GM19193 (cell line): ENCODE measurements around the gene IFIT1.

Experiments
- POLR2A ChIP-seq: IDR thresholded peaks from 4 replicates; pipeline ENCODE4 v1.6.1; 2011; ENCODE audit not compliant: insufficient read depth, insufficient read length; ENCODE audit errors: extremely low read depth

Gene IFIT1

GRCh38 chr10:89414146-89414878, 21.9 kb downstream of the IFIT1 start, which contains the start of gene IFIT5:
IFIT5 (plus strand) TSS chr10:89414568; CDS start chr10:89414799, 231 bp downstream.
- peak; percentile 64 for TF ChIP-seq POLR2A

- TF ChIP-seq POLR2A, result no peak
Observed at GRCh38 chr10:89414879-89415821, 22.7 kb downstream of the IFIT1 start.

DNA sequence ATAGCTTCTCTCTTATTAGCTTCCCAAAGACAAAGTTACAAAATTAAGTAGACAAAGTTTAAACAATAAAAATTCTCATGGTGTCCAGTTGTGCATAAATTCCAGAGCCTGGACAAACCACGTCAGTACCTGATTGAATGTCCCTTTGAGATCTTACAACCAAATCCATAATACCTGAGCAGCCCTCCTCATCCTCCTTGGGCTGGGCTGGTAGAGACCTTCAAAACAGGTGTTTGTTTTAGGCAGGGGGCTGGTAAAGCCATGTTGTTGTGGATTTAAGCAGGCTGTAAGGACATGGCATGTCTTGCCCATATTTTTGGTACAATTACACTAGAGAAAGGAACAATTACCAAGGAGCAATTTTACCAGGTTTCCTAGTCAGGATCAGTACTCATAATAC, 24.0 kb downstream of the IFIT1 start:
- no peak for TF ChIP-seq POLR2A

GRCh38 chr10:89419548-89419947, 27.1 kb downstream of the IFIT1 start:
- no peak for TF ChIP-seq POLR2A

DNA sequence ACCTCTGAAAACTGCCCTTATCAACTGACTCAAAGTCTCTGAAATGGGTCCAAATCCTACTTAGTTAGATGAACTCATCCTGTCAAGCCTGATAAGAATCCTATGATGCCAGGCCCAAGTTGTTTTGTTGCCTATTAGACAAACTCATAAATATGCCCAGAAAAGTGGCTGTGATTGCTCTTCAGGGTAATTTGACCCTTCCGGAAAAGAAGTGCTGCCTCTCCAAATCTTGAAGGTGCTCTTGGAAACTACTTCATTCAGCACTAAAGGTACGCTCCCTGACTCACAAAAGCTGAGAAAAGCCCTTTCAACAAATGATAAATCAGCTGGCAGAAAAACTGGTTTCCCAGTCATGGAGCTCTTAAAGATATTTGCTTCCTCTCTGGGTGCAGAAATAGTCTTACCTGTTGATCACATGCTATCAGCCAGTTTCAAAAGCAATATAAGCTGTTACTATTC, 28.6 kb downstream of the IFIT1 start:
- no peak for TF ChIP-seq POLR2A

DNA sequence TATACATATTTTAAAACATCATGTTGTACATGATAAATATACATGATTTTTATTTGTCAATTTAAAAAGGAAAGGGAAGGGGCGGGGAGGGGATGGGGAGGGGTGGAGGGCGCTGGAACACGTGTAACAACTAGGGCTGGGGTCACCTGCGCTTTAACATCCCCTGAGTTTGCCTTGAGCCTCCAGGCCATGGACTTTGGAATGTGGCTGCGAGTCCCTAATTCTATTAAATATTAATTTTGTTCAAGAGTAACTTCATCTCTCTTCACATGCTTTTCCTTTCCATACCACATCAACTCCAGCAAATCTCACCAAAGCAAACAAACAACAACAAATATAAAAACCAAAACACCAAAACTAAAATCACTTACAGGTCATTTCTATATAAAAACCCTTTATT, 32.6 kb downstream of the IFIT1 start:
- TF ChIP-seq POLR2A, result no peak

DNA sequence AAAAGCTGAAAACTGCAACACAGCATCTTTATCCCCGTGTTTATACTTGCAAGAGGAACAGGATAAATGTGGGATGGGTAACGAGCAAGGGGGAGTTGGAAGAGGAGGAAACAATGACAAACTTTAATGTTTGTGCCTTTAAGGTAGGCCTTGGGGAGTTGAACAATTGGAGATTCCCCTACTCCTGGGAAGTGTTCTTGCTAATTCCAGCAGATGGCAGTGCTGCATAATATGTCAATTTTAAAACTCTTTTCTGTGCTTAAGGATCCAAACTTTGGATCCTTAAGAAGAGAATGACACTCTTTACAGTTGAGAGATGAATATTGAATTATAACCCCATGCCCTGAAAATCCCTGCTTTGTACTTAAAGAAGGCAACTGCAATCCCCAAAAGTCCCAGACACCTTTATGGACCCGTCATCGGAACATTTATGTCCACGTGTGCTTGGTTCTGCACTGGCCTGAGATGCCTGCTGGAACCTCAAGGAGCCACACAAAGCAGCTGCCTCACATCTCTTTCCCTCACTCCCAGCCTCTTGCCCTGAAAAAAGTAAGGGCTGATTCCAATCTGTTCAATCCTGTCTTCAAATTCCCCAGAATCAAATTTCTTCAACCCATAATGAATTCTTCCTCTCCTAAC, 33.9 kb downstream of the IFIT1 start:
- no peak for TF ChIP-seq POLR2A

GRCh38 chr10:89427629-89428028, 35.2 kb downstream of the IFIT1 start:
- no peak for TF ChIP-seq POLR2A

GRCh38 chr10:89428877-89429276, 36.5 kb downstream of the IFIT1 start:
- no peak for TF ChIP-seq POLR2A

GRCh38 chr10:89431977-89432376, 39.6 kb downstream of the IFIT1 start:
- no peak for TF ChIP-seq POLR2A

GRCh38 chr10:89438525-89438924, 46.1 kb downstream of the IFIT1 start:
- TF ChIP-seq POLR2A, result no peak

- TF ChIP-seq POLR2A, result no peak
Observed at GRCh38 chr10:89440226-89441009, 48.0 kb downstream of the IFIT1 start.

DNA sequence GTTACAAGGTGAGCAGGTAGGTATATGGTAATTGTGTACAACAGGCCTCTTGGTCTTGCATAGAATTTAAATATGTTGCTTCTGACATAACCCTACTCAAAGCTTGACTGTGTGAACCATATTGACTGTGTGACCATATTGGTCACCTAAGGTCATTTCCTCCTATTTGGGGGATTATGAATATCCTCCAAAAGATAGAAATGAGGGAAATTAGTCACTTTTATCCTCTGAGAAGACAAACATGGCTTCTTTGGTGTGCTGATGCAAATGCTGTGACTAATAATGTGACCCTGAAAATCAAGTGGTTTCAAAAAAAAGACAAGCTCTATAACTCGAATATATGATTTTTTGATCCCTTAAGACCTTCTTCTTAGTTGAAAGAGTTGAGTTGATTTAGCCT, 49.9 kb downstream of the IFIT1 start:
- no peak for TF ChIP-seq POLR2A

- no peak for TF ChIP-seq POLR2A
Observed at GRCh38 chr10:89450901-89451300, 58.5 kb downstream of the IFIT1 start.

- TF ChIP-seq POLR2A, result no peak
Observed at GRCh38 chr10:89452193-89452592, 59.8 kb downstream of the IFIT1 start.
